ENCODE results near the gene PAN2.

DNA sequence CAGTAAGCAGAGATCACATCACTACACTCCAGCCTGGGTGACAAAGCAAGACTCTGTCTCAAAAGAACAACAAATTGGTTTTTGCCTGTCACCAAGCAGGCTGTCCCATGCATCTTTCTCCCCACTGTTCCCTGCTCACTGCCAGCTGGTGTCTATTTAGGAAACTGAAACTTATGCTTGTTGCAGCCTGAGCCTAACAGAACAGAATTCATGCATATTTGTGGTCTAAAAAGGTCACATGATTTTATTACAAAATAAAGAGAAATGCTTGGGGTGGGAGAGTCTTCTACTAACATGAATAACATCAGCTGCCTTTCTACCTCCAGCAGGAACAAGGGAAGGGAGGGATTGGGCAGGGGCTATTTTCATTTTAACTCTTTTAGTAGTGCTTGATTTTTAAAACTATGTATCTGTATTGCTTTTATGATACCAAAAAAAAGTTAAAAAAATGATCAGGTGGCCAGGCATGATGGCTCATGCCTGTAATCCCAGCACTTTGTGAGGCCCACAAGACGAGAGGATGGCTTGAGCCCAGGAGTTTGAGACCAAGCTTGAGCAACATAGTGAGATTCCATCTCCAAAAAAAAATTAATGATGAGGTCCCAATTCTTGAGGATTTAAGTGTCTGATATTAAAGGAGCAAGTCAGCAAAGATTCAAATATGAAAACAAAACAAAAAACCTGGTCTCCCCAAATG is 25.2 kb upstream of the PAN2 start:
- TF ChIP-seq GATA2 (IDR thresholded peaks at IDR 0.05; ENCODE audit: low read depth, low read length) (no peak), GATA3 (IDR thresholded peaks at IDR 0.05; ENCODE audit: low read depth, low read length) (no peak)

Measured in SH-SY5Y (cell line).